Measurements from ENCODE around the gene SFT2D3. TPM values are rescaled to one million over a fixed set of nuclear protein-coding genes. Genes with fewer than 3 reads are reported as not detected.

SFT2D3 gene
- total RNA-seq, 2 experiments from 2014 or later, result 7.5 to 8.7 TPM

DNA sequence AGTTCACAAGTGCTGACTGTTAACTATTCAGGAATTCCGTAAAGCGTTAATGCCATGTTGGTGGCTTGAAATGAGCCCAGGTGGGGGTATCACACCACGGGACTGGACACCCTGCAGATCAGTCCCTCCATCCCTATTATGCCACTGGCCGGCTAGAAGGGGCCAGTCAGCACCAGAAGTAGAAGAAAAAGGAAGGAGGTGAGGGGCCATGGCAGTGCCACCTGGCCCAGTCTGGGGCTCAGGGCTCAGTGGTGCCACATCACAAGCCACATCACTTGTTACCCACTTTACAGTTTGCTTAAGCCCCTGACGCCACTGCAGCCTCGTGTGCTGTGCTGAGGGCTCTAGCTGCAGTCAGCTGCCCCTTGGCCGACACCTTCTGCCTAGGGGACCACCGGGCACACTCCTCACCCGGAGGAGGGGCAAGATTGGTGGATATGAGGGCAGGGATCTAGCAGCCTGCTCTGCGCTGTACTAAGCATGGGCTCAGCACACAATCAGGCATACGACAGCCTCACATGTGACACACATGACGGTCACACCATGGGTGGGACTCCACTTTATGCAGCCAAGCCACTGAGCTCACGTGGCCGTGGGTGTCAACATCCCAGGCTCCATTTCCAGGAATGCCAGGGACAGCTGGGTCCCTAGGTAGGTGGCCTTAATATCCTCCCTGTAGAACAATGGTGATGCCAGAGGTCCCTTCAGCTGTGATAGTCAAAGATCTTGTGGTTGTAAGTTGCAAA, 29.6 kb upstream of the SFT2D3 start:
- POLR2A ChIA-PET, result no interaction called here
- peaks cover 4% of the 10 kb centered on the region for H3K4me1 Mint-ChIP-seq
- no peaks in the 10 kb centered on the region for H3K9me3 Mint-ChIP-seq
- ATAC-seq (ENCODE audit: low read depth) (no peak), DNase-seq (no peak)
- H3K36me3 Mint-ChIP-seq, result no peaks in the 10 kb centered on the region
- peaks cover 66% of the 10 kb centered on the region for H3K27me3 Mint-ChIP-seq
- H3K4me3 Mint-ChIP-seq, result no peak overlapping the region
- no peak overlapping the region for H3K27ac Mint-ChIP-seq

DNA sequence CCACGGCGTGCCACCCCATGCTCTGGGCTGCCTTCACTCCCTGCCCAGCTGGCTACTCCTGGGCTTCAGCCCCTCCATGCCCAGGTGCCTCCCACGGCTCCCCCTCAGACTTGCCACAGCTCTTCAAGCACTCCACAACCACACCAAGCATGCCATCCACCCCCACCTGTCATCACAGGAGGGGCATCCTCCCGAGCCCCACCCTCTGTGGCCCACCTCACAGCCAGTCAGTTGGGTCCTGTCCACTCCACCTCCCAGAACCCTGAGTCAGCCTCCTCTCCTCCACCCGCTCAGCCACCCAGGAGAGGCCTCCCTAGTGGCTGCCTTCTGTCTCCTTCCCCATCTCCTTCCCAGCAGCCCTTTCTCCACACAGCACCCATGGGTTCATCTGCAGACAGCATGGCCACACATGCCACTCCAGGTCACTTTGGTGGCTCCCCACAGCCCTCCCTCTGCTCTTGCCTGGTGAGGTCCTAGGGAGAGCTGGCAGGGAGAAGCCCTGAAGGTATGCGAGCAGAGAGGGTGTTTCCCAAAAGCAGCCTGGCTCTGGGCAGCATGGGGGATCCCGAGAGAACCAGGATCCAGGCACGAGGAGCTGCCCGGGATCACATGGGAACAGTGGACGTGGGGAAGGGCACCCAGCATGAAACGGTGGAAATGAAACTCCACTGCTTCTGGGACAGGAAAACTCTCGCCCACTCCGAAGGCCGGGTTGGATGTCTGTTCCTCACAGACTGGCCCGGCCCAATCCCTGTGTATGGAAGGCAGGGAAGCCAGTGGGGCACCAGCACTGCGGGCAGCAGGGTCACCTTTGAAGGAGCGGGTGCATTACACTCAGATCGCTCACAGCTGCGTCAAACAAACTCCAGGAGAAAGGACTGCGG, 28.7 kb upstream of the SFT2D3 start:
- Mint-ChIP-seq H3K36me3 (no peaks in the 10 kb centered on the region), H3K4me1 (peaks cover 4% of the 10 kb centered on the region), H3K27me3 (peaks cover 66% of the 10 kb centered on the region), H3K27ac (no peak overlapping the region), H3K4me3 (no peak overlapping the region), H3K9me3 (no peaks in the 10 kb centered on the region)
- POLR2A ChIA-PET, result no interaction called here
- ATAC-seq (ENCODE audit: low read depth) (no peak), DNase-seq (no peak)

DNA sequence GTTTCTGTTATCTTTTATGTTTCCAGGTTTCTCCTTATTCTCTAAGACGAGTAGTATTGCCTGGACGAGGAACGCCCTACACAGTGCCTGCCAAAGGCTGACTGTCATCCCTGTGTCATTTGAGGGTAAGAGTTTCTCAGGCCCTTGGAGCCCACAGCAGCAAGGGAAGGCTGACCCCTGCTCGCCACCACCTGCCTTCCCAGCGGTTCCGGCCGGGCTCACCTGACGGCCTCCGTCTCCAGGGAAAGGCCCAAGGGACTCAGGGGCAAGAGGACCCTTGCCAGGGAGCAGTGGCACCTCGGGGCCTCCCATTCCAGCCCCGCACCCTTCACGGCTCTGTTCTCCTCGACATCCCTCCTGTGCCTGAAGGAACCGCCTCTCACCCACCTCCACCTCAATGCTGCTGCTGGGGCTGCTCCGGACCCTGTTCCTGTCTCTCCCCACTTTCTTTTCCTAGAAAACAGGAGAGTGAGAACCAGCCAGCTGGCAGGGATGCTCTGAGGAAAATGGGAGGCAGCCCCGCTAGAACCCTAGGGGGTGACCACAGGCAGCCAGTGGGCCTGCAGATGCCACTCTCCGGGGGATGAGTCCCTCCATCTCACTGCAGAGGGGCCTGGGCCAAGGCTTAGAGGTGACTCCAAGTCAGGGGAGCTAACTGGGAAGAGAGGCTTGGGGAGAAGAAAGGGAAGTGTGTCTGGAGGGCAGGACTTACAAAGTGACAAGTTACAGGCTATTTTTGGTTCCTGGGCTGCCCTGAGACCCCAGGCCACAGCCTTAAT, 27.8 kb upstream of the SFT2D3 start:
- POLR2A ChIA-PET, result interaction anchor here (0.6 kb wide), 1 partner anchor 9 kb away, joined by 3 read pairs; no protein-coding TSS in a partner anchor

GRCh38 chr2:127674241-127675209, 26.8 kb upstream of the SFT2D3 start:
- ATAC-seq (ENCODE audit: low read depth) (peak; percentile 60), DNase-seq (no peak)
- H3K4me1 Mint-ChIP-seq, result peaks cover 4% of the 10 kb centered on the region
- H3K36me3 Mint-ChIP-seq, result no peaks in the 10 kb centered on the region
- POLR2A ChIA-PET, result interaction anchor here (0.6 kb wide), 1 partner anchor 8 kb away, joined by 3 read pairs; no protein-coding TSS in a partner anchor
- H3K9me3 Mint-ChIP-seq, result no peaks in the 10 kb centered on the region
- H3K27me3 Mint-ChIP-seq, result peaks cover 63% of the 10 kb centered on the region
- H3K4me3 Mint-ChIP-seq, result peak overlapping the region; percentile 79
- H3K27ac Mint-ChIP-seq, result no peak overlapping the region

More for the DNA sequence above, 27.8 kb upstream of the SFT2D3 start:
- no peaks in the 10 kb centered on the region for H3K36me3 Mint-ChIP-seq
- H3K4me3 Mint-ChIP-seq, result no peak overlapping the region
- no peak for ATAC-seq (ENCODE audit: low read depth)
- H3K4me1 Mint-ChIP-seq, result peaks cover 4% of the 10 kb centered on the region
- no peaks in the 10 kb centered on the region for H3K9me3 Mint-ChIP-seq
- H3K27ac Mint-ChIP-seq, result no peak overlapping the region
- H3K27me3 Mint-ChIP-seq, result peaks cover 71% of the 10 kb centered on the region
- no peak for DNase-seq

DNA sequence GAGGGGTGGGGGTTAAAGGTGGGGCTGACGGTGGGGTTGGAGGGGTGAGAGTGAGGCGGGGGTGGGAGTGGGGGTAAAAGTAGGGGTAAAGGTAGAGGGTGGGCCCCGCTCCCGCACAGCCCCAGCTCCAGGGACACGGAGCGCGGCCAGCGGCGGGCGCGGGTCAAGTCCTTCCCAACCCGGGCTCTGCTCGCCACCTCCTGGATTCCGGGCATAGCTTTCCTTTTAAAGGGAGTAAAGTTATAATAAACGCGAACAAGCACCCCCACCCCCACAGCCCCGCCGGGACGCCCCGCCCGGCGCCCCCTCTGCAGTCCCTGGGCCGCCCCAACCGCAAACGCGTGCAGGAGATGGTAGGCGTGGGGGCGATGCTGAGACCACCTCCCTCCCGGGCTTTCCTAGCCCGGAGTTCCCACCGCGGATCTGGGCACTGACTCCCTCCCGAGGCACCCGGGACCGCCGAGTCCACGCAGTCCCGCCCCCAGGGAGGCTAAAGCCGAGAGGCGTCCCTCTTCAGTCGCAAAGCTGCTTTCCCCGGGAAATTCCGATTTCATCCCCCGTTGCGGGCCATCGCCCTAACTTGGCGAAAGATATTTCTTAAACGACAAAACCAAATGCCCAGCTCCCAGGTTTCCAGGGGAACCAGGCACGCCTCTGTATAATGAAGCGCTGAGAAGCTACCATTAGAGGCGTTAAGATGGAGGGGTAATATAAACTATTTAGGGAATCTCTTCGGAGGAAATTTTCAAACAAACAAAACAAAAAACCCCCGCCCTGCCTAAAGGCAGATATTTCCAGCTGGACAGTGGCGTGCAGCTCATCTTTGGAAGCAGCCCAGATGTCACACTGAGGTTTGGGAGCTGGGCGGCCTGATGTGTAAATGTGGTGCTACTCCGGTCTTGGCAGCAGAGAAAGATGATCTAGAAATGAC, 25.7 kb upstream of the SFT2D3 start, which contains the start of gene LIMS2:
Gene LIMS2 (minus strand): TSS at position 200 of the 931 bp plus-strand sequence. CDS start 506 bp downstream, outside the sequence.
- no peaks in the 10 kb centered on the region for H3K9me3 Mint-ChIP-seq
- peak within 1 kb of the TSS; percentile 79 for H3K4me3 Mint-ChIP-seq
- no peak within 1 kb of the TSS for H3K27ac Mint-ChIP-seq
- peaks cover 4% of the 10 kb centered on the region for H3K4me1 Mint-ChIP-seq
- no peaks in the 10 kb centered on the region for H3K36me3 Mint-ChIP-seq
- ATAC-seq (ENCODE audit: low read depth) (no peak), DNase-seq (no peak)
- POLR2A ChIA-PET, result interaction anchor here (1.0 kb wide), 1 partner anchor 27 kb away, joined by 3 read pairs; no protein-coding TSS in a partner anchor
- peaks cover 54% of the 10 kb centered on the region for H3K27me3 Mint-ChIP-seq

DNA sequence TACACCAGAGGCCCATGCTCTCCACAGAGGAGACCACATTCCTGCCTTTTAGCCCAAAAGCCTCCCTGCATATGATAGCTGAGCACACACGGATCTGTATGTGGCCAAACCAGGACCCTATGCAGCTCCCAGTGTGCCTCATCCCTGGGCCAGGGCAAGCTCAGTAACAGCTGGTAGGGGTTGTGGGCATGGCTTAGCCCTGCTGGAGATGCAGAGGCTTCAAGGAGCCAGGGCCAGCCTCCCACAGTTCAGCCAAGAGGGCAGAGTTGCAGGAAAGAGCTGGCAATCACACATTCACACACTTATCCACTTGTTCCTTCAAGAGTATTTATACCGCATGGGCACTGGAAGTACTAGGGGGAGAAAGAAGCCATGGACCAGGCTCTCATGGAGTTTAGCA, 24.4 kb upstream of the SFT2D3 start:
- Mint-ChIP-seq H3K27ac (no peak overlapping the region), H3K27me3 (peaks cover 58% of the 10 kb centered on the region), H3K4me1 (peaks cover 4% of the 10 kb centered on the region), H3K36me3 (no peaks in the 10 kb centered on the region), H3K4me3 (no peak overlapping the region), H3K9me3 (no peaks in the 10 kb centered on the region)
- POLR2A ChIA-PET, result no interaction called here
- DNase-seq, result no peak
- no peak for ATAC-seq (ENCODE audit: low read depth)

DNA sequence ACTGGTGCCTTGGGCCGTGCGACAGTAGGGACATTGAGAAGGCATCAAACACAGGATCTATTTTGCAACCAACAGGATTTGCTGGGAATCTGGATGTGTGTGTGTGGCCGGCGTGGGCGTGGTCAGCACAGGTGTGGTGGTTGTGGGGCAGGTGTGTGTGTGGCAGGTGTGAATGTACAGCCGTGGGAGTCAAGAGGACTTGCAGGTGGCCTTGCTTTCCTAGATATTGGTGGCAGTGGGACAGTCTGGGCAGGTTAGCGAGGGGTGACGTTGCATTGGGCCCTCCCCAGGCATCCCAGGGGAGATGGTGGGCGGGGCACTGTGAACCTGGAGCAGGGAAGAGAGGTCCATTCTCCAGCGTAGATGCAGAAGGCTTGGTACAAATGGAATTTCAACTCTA, 22.8 kb upstream of the SFT2D3 start:
- H3K36me3 Mint-ChIP-seq, result no peaks in the 10 kb centered on the region
- ATAC-seq (ENCODE audit: low read depth), result no peak
- peaks cover 7% of the 10 kb centered on the region for H3K4me1 Mint-ChIP-seq
- H3K27ac Mint-ChIP-seq, result no peak overlapping the region
- H3K9me3 Mint-ChIP-seq, result no peaks in the 10 kb centered on the region
- POLR2A ChIA-PET, result interaction anchor here (1.0 kb wide), 1 partner anchor 23 kb away, joined by 3 read pairs; the partner anchor contains the start of gene SFT2D3
- no peak overlapping the region for H3K4me3 Mint-ChIP-seq
- H3K27me3 Mint-ChIP-seq, result peaks cover 51% of the 10 kb centered on the region
- DNase-seq, result no peak

DNA sequence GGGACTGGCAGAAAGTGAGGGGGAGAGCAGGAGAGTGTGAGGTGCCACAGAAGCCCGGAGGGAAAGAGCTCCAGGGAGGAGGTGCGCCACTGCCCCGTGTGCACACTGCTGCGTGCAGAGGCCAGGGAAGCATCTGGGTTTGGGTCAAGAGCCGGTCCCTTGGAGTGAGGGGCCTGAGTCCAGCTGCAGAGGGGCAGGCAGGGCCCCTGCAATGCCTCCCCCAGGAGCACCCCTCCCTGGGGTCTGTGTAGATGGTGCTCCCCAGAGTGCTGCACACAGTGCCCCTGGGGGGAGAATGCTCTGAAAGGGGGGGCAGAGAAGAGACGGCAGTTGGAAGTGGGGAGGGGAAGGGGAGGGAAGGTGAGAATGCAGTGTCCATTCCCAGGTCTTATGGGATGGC, 22.3 kb upstream of the SFT2D3 start:
- no peak overlapping the region for H3K27ac Mint-ChIP-seq
- H3K36me3 Mint-ChIP-seq, result no peaks in the 10 kb centered on the region
- POLR2A ChIA-PET, result interaction anchor here (1.0 kb wide), 1 partner anchor 22 kb away, joined by 3 read pairs; the partner anchor contains the start of gene SFT2D3
- DNase-seq, result no peak
- no peak overlapping the region for H3K4me3 Mint-ChIP-seq
- H3K4me1 Mint-ChIP-seq, result peaks cover 7% of the 10 kb centered on the region
- no peak for ATAC-seq (ENCODE audit: low read depth)
- peaks cover 46% of the 10 kb centered on the region for H3K27me3 Mint-ChIP-seq
- H3K9me3 Mint-ChIP-seq, result no peaks in the 10 kb centered on the region

GRCh38 chr2:127679680-127680361, 21.5 kb upstream of the SFT2D3 start:
- H3K27ac Mint-ChIP-seq, result no peak overlapping the region
- DNase-seq (no peak), ATAC-seq (ENCODE audit: low read depth) (no peak)
- no peak overlapping the region for H3K4me3 Mint-ChIP-seq
- peaks cover 3% of the 10 kb centered on the region for H3K4me1 Mint-ChIP-seq
- H3K9me3 Mint-ChIP-seq, result no peaks in the 10 kb centered on the region
- no peaks in the 10 kb centered on the region for H3K36me3 Mint-ChIP-seq
- POLR2A ChIA-PET, result no interaction called here
- peaks cover 40% of the 10 kb centered on the region for H3K27me3 Mint-ChIP-seq

- Mint-ChIP-seq H3K4me1 (peaks cover 3% of the 10 kb centered on the region), H3K9me3 (no peaks in the 10 kb centered on the region), H3K27me3 (peaks cover 44% of the 10 kb centered on the region), H3K36me3 (no peaks in the 10 kb centered on the region), H3K27ac (no peak overlapping the region), H3K4me3 (no peak overlapping the region)
- ATAC-seq (ENCODE audit: low read depth), result no peak
- POLR2A ChIA-PET, result no interaction called here
- no peak for DNase-seq
Observed at GRCh38 chr2:127680706-127681287, 20.5 kb upstream of the SFT2D3 start.

All from activated naive CD8-positive, alpha-beta T cell treated with anti-CD3 and anti-CD28 coated beads, Interleukin-2, amount 10 ng/mL, durations not matched to agents 7 days and 5 days (primary cell).